Omental fat pad (tissue), 4 donors: ENCODE data around the gene OGDHL. TPM values are rescaled to one million over a fixed set of nuclear protein-coding genes. Genes with fewer than 3 reads are reported as not detected.

Experiments
- ATAC-seq: fragments of 150-250 bp; one replicate; pipeline ENCODE4 v1.9.1; 2016; ENCODE audit warnings: mild to moderate bottlenecking, moderate library complexity; ENCODE audit not compliant: low FRiP score
- DNase-seq: peaks from one replicate; pipeline ENCODE4 v3.0.0-alpha.2; 2019; ENCODE audit warnings: low spot score
- total RNA-seq, 4 donors: library from RNA; depleted of rRNA; stranded (reverse); fragments of >200 nt; gene quantifications; one replicate each; pipeline ENCODE4 v1.1.0, GENCODE V29; 2016
- TF ChIP-seq, protein P1 (sequence below), 3 donors: fragments of 450-650 bp; IDR thresholded peaks; one replicate each; pipeline ENCODE4 v1.5.1; 2016 to 2017; ENCODE audit warnings: antibody characterized with exemption in 3 of 3, mild to moderate bottlenecking in 3 of 3, moderate library complexity in 2 of 3

Gene OGDHL
- total RNA-seq, 4 donors from 2014 or later: 0.65 to 1.2 TPM; not detected in 2

DNA sequence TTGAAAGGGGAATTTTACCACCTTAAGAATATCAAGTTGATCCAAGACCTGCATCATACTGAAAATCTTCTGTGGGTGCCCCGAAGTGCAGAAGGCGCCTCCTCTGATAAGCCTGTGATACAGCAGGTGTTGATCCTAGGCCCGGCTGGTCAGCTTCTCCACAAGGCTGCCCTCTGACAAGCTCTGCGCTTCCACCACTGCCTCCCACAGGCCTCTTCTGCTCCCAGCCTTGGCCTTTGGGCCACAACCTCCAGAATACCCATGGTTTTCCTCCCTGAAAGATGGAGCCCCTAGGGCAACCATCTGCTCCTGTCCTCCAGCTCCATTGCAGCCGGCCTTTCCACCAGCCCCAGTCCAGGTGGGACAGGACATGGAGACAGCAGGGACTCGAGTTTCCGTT lies 5.6 kb upstream of the OGDHL start:
- ATAC-seq (no peak), DNase-seq (no peak)
- TF ChIP-seq, protein P1, sequence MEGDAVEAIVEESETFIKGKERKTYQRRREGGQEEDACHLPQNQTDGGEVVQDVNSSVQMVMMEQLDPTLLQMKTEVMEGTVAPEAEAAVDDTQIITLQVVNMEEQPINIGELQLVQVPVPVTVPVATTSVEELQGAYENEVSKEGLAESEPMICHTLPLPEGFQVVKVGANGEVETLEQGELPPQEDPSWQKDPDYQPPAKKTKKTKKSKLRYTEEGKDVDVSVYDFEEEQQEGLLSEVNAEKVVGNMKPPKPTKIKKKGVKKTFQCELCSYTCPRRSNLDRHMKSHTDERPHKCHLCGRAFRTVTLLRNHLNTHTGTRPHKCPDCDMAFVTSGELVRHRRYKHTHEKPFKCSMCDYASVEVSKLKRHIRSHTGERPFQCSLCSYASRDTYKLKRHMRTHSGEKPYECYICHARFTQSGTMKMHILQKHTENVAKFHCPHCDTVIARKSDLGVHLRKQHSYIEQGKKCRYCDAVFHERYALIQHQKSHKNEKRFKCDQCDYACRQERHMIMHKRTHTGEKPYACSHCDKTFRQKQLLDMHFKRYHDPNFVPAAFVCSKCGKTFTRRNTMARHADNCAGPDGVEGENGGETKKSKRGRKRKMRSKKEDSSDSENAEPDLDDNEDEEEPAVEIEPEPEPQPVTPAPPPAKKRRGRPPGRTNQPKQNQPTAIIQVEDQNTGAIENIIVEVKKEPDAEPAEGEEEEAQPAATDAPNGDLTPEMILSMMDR (IDR thresholded peaks at IDR 0.05): no peak

DNA sequence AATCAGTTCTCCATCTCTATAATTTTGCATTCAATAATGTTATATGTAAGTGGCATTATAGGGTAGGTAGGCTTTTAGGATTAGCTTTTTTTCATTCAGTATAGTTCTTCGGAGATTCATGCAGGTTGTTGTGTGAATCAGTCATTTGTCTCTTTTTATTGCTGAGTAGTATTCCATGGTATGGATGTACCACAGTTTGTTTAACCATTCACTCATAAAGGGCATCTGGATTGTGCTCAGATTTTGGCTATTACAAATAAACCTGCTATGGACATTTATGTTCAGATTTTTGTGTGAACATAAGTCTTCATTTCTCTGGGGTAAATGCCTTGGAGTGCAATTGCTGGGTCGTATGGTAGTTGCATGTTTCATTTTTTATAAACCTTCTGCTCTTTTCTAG lies 4.4 kb upstream of the OGDHL start:
- ATAC-seq: no peak
- TF ChIP-seq, protein P1 (IDR thresholded peaks at IDR 0.05): no peak
- no peak for DNase-seq

DNA sequence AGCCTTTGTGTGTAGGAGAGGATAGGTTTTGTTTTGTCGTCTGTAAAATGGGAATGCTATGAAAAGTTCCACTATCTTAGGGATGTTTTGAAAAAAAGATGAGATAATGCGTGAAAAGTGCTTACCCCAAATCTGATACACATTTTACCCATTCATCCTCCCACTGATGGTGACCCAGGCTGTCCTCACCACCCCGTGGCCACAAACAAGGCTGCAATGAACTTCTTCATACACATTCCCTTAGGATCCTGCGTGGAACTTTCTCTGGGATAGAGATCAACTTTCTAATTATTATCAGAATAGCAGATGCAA lies 399 bp upstream of the OGDHL start:
- TF ChIP-seq, protein P1 (IDR thresholded peaks at IDR 0.05): no peak
- ATAC-seq (no peak), DNase-seq (no peak)

DNA sequence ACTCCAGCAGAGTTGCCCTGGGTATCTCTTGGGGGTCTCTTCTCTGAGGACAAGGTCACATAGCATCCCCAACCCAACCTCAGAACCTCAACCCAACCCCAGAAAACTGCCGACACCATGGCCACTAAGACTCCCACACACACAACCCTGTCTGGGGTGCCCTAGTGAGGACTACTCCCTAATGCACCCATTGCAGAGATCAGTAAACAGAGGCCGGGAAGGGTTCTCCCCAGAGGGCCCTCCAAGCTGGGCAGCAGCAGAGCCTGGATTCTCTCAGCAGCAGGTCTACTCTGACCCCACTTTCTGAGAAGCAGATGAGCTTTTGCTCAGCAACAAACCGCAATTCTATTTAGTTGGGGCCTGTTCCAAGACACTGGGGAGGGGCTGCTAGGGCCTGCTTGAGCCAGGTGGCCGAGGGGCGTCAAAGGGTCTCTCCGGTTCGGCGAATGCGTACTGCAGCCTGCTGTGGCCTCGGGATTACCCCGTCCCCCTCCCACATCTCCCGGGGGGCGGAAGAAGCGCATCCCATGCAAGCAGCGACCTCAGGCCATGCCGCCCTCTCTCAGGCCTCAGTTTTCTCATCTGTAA lies 828 bp downstream of the OGDHL start:
- no peak for ATAC-seq
- TF ChIP-seq, protein P1 (IDR thresholded peaks at IDR 0.05): no peak
- DNase-seq: no peak

DNA sequence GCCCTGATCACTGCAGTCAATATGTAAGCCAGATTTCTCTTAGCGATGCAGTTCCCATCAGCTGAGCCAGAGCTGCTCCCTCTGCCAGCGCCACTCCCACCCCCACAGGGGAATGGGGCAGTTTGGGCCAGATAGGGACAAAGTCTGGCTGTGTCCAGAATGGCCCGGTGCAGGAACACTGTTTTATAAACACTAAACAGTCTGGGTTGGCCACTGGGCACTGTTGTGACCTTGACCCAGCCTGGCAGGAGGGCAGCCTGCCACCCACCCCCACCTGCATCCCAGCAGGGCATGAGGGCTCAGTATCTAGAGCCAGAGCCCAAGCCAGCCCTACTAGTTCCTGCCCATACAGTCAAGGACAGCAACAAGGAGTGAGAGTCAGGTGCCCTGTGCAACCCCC lies 1.3 kb downstream of the OGDHL start:
- TF ChIP-seq, protein P1 (IDR thresholded peaks at IDR 0.05): no peak
- DNase-seq: no peak
- ATAC-seq: no peak

DNA sequence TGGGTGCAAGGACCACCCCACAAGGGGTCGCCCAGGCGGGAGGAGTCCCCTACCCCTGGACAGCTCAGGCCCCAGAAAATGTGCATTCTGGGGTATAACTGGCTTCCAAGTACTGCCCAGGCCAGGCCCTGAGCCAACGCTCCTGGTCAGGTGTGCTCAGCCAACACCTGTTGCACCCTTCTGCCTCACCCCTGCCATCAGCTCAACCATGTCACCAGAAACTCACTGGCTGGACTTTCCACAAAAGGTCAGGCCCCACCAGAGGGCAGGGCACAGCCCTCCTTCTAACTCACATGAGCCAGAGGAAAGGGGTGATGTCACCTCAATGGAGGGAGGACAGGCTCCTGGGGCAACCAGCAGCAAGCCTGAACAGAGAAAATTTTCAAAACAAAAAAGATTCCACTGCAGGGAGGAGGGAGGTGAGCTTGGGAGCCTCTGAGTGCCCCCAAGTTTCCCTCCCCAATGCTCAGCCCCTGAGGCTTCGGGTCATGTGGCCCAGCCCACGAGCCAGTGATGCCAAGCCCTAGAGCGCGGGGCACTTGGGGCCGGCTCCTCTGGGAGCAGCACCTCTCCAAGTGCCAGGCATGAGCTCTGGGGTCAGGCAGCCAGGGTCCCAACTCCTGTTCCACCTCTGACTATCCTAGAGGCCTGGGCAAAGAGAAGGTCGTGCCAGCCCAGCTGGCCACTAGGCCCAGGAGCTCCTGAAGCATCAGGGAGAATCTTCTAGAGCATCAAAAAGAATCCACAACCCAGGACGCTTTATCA lies 2.2 kb downstream of the OGDHL start:
- no peak for ATAC-seq
- no peak for DNase-seq
- TF ChIP-seq, protein P1 (IDR thresholded peaks at IDR 0.05): no peak
